Muscle of back (tissue), 11 donors: Measurements from ENCODE around the gene TRPM3. TPM values are rescaled to one million over a fixed set of nuclear protein-coding genes. Genes with fewer than 3 reads are reported as not detected.

ENCODE experiments used
- DNase-seq, 3 donors: peaks; one replicate each; pipeline versions ENCODE4 v3.0.0 to v3.0.0-alpha.2; 2013
- polyA plus RNA-seq, 10 donors: library from polyadenylated mRNA; unstranded; fragments of 120-200 nt; gene quantifications; one replicate each; pipeline ENCODE4 v1.2.1, GENCODE V29; 2013; ENCODE audit not compliant: insufficient read length in 10 of 10

TRPM3 gene
- polyA plus RNA-seq, 10 donors: 0.13 to 0.67 (median 0.31) TPM

DNA sequence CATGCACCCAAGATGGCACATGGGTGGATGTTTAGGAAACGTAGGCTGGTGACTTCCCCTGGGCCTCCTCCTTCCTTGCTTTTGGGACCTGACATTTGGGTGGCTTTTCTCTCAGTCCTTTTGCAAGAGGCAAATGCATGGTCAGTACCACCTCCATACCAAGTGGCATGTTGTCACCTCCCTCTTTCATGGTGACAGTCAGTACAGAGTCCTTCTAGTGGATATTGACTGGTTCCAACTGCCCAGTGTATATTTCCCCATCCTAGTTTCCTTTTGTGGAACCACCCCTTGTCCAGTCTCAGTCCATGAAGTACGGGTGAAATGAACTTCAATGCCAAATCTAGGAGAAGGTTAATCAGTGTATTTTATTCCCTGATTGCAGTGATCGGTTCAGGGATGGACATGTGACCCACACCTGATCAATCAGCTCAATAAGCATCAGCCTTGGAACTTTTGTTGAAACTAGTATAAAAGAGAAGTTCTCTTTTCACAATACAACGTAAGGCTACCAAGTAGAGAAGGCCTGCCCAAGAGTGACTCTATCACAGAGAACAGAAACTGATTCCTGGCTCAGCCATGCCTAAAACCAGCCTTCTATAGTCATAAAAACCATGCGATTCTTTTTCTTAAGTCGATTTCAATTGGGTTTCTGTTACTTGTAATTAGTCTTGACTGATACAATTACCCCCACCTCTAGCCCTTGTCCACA is 563.6 kb downstream of the TRPM3 start:
- DNase-seq: no peak

DNA sequence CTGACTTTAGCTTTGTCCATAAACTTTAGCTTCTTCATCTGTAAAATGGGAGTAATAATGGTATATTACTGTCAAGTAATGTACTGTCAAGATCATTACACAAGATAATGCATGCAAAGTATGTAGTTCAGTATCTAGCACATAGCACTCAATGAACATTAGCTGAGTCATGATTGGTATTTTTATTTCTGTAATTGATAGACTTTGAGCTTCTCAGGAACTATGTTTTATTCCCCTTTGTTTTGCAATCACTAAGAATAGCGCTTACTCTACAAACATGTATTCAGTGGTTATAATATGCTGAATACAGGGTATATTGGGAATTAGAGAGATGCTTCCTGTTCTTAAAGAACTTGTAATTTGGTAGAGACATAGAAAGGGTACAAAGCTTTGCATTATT is 564.6 kb downstream of the TRPM3 start:
- DNase-seq: no peak

DNA sequence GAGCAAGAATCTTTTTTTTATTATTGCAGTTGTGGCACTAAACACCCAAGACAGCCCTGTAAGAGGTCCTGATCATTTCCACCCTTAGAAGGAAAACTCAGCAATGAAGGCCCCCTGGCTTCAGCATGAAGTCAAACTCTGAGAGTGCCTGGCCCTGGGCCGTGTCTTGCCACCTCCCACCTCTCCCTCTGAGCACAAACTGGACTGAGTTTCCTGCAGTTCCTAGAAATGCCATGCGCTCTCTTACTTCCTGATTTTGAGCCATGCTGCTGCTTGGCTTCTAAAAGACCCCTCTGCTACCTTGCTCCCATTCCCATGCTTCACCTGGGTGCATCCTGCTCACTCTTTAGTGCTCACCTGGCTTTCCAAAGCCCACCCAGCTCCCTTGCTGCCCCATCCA is 566.5 kb downstream of the TRPM3 start:
- no peak for DNase-seq

DNA sequence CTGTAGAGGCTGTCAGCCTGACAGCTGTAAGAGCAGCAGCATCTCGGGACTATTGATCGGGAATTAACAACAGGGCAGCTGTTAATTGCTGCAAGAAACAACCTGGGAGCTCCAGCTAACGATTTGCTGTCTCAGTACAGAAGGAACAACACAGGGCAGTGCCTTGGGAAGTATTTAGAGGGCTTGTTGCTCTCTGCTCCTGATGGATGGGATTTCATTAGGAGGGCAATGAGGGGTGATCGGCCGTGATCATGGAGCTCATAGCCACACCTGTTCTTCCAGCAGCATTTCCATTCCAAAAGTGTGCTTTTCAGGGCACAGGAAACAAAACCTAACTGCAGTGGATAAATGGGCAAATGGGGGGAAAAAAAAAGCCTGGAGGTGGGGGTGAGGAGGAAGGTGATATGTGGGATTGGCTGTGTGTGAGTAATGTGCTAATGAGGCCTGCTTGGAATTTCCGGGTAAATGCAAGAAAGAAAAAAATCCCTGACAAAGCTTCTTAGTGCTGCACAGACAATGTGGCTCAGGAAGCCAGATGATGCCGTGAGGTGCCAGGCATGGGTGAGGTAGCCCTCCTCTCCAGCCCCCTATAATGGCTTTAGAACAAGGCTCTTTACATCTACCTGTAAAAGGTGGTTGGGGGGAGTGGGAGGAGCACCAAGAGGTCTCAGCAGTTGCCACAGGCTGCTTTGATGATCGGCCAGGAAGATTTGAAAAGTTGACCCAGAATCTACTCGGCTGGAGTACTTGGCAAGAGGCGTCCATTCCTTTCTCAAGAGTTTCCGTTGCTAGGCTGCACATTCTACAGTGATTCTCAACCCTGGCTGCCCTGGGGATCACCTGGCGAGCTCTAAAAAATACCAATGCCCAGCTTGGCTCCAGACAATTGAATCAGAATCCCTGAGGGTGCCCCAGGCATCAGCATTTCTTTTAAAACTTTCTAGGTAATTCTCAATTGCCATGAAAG is 567.4 kb downstream of the TRPM3 start:
- DNase-seq: peak in 1 of 3 donors; percentile 53

DNA sequence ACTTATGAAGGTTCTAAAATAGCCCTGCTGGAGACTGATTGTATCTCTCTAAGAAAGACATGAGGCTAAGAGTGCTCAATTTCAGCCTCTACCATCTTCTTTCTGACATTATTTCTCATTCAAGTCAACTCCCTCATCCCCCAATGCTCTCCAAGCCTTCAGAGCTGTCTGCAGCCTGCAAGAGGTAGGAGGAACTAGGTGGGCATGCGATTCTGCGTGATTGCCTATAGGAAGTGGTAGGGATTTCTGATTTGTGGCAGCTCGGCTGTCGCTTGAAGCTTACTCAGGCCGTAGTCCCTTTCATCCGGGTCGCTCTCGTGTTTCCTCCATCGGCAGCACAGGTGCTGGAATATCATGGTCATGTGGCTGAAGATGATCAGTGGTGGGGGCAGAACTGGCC is 568.9 kb downstream of the TRPM3 start:
- DNase-seq: no peak

DNA sequence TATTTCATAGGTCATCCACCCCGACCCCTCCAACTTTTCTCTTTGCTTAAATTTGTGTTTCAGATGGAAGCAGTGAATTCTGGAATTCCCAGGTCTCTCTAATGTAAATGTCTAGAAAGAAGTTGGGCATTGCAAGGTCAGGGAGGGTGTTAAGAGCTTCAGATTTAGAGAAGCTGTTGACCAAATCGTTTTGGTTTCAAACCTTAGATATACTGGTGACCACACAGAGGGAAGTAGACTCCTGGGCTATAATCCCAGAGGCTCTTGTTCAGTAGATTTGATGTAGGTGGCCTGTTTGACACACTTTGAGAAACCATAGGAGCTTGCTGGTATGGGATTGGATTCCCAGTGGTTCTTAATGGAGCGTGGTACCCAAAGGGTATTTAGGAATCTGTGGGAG is 569.6 kb downstream of the TRPM3 start:
- DNase-seq: no peak

DNA sequence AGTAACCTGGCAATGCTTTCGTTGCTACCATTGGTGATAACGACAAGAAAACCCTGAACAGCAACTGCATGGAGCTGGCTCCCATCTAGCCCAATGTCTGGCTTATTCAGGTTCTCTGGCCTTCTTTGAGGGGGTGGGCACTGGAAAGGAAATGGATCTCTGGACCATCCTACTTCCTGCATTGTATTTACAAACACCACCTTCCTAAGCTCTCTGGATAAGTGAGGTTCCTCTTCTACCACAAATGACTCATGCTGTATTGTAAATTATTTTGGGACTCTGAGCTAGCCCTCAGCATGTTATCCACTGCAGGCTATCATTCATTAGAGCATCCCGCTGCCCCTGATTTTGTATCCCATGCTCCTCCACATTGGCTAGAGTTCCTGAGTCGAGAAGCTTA is 570.0 kb downstream of the TRPM3 start:
- DNase-seq: no peak

DNA sequence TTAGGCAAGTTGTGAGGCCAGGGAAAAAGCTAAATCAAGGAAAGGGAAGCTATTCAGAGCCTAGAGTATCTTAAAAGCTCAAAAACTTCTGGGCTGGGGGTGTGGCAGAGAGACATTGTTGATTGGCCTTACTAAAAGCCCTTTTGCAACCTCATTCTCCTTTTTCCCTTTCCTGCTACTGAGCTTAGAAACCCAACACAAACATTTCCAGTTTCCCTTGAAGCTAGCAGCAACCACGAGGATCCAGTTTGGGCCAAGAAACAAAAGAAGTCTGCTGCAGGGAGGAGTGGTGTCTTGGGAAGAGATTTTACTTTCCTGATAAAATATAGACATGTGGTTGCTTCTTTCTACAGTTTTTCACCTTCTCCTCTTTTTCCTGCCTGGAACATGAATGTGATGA is 571.5 kb downstream of the TRPM3 start:
- DNase-seq: no peak

DNA sequence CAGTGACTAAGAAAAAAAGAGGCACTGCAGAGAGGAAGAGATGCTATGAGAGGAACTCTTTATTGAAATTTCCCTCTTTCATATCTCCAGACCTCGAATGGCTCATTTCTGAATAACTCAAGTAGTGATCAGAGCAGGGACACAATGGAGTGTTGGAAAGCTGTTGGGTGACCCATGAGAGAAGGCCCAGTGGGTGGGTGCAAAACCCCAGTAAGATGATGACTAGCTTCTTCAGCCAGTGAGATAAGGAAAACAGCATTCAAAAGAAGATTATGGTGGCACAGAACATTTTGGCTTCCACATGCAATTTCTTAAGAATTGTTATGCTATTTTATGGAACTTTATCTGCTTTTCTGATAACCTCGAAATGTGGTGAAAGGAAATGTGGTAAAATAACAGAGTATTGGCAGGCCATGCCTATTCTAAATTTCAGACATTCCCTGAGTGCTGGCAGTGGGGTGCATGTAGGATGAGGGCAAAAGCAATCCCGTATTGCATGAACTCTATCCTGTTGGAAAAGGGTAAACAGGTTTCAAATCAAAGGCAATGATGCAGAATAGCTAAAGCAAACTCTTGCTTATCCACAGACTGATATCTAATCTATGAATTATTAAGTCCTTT is 579.0 kb downstream of the TRPM3 start:
- DNase-seq: no peak

DNA sequence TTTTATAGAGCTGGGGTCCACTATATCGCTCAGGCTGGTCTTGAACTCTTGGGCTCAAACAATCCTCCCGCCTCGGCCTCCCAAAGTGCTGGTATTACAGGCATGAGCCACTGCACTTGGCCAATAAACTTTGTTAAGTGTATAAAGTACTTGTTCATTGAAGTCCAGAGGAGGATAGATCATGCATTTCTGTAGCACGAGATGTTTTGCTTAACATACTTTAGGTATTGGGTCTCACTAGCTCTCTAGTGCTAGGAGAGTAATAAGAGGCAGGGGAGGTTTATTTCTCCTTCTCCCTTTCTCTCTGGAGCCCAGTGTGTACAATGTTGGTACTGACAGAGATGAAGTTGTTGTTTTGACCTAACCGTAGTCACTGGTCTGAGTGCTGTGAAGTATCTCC is 581.4 kb downstream of the TRPM3 start:
- DNase-seq: no peak

DNA sequence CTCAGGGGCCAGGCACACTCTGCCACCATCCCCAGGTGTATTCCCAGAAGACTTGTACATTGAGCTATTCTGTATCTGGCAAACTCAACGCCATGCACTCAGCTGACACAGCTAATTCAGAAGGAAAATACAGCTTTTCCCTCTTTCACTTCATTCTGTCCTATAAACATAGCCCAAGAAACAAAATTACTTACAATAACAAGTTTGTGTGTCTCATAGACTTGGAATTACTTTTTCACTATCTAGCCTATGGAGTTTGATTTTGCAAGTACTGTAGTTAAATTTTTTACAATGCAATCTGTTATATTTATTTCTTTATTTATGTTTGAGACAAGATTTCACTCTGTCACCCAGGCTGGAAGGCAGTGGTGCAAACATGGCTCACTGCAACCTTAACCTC is 581.9 kb downstream of the TRPM3 start:
- DNase-seq: no peak

DNA sequence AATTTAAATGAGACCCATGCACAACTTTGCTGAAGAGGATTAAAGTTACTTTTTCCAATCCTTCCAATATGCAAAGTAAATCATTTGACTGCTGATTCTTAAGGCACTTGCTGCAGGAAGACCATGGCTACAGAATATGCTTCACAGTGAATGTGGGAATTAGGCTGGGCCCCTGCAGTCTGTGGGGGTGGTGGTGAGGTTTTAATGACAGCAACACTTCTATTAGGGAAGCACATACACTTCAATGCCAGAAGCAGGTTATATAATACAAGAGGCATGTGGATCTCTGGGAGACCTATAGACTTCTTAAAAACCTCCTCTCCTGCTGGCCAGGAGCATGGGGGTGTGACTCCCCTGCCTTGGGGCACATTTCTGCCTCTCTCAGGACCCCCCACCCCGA is 582.4 kb downstream of the TRPM3 start:
- no peak for DNase-seq

DNA sequence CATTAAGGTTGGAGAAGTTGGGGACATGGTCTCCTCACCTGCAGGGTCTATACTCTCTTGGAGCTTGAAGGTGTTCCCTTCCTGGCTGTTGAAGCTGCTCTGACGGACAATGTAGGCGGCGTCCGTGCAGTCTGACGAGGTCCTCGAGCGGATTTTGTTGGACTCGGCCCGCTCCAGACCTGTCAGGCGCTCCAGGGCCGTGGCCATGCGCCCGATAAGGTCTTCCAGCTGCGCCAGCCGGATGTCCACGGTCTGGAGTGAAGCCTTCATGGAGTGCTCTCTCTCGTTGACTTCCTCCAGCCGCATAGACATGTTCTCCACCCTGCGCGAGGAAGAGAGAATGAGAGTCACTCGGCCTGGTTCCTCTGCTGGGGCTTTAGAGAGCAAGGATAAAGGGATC is 584.3 kb downstream of the TRPM3 start:
- DNase-seq: no peak

DNA sequence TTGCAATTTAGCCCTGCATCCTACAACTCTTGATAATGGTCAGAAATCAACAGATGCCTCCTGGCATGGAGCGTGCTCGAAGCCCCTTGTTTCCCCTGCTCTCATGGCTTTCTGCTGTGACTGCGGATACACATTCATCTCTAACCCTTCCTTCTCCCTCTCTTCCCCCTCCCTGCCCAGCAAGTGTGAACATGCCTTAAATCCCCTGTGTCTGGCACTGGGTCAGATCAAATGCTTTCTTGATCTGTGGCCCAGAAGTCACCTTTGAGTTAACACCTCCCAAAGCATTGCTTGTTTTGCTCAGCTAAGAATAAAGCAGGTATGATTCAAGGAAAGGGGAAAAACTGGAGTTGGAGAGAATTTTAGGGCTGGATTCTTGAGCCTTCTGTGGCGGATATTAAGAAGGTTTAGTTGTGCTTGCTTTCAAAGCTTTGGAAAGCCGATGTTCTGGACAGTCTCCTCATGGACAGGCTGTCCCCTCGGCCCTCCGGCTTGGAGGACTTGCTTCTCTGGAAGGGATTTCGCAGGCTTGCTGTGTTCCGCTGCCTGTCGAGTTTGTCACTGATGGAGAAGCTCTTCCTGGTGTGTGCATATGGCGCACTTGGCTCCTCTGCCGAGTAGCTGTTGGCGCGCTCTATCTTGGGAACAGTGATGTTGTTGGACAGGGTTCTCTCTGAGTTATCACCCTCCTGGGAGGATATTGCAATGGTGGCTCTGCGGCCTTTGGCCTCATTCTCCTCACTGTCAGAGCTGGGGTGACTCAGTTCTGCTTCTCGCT is 585.7 kb downstream of the TRPM3 start:
- DNase-seq: no peak

DNA sequence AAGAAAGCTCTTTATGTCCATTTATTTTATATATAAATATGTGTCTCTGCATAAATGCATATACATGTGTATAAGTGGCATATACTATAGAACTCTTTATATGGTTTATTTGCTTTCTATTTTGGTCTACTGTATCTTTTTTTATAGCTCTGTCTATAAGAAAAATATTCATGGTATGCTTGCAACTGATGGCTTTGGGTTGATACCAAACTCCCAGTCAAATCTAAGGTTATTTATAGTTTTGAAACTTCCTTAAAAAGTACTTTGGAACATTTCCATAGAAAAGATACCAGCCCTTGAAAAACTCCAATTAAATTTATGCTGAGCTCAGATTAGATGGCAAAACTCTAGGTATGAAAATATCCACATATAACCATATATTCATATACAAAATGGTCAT is 587.0 kb downstream of the TRPM3 start:
- DNase-seq: peak in 1 of 3 donors; percentile 43

DNA sequence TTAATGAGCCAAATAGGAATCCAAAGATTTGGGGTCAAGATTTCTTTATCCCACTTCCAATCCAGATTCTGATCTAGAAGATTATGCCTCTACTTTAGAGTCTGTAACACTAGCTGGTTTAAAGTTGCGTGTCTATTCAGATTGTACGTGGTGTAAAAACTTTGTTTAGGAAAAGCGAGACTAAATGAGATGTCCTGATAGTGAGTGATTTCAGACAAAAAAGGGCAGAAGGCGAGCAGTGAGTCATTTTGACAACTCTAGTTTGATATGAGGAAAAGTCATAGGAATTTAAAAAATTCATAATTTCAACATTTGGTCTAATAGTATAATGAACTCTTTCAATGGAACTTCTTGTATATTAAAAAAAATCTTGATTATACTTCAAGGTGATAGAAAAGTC is 587.4 kb downstream of the TRPM3 start:
- DNase-seq: no peak

DNA sequence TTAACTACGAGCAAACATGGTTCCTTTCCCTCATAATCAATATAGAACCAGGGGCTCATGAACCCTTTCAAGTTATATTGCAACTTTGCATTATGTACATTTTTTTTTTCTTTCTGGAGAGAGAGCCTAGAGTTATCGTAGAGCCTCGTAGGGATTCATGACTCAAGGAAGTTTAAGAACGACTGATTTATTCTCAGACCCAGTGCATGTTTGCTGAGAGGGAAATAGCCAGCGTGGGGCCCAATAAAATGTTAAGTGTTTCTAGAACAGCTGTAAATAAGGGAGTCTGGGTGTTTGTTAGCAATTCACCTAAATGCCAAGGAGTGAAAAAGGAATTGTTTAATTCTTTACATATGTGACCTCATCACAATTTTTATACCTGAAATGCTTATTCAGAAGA is 587.9 kb downstream of the TRPM3 start:
- DNase-seq: no peak

DNA sequence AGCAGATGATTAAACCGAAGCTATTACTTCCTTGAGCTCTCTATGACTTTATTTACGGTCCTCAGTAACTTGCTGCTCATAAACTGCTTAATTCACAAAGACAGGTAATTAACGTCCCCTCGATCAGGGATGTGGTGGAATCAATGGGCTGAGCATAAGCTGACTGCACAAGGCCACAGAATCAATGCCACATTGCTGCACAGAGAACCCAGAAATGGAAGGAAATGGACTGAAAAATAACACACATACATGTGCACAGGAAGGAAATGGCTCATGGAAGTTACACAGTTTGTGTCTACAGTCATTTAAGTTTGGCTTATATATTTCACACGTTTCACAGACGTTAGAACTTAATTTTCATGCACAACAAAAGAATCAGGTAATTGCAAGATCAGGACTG is 588.7 kb downstream of the TRPM3 start:
- no peak for DNase-seq

DNA sequence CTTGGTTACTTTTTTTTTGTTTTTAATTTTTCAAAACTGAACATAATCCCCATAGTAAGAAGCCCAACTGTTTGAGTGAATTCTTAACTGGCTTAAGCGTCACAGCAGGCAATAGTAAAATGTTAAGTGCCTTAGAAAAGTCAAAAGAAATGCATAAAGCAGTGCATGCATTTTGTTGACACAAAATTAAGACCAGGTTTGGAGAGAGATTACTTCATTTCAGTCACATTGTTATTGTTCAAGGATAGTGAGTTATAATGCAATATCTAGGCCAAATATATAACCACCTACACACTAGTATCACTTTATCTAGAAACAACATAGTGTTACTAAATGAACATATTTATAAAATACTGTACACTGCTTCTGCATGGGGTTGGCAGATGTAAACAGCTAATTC is 590.1 kb downstream of the TRPM3 start:
- DNase-seq: no peak

DNA sequence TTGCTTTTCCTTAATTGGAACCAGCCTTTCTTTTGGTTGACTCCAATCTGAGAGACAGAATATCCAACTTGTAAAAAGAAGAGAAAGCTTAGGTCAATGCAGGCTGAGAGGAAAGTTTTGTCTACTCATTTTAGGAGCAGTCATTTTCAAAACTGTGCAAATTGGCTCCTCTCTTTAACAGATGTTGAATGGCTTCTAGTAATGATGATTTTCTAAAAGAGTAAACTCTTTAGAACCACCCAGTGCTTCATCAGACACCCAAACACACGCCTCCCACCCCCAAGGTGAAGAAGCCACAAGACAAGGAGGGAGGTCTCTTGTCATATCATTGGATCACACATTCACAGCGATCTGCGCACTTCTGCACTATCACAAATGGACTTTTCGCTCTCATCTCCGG is 590.7 kb downstream of the TRPM3 start:
- DNase-seq: no peak

DNA sequence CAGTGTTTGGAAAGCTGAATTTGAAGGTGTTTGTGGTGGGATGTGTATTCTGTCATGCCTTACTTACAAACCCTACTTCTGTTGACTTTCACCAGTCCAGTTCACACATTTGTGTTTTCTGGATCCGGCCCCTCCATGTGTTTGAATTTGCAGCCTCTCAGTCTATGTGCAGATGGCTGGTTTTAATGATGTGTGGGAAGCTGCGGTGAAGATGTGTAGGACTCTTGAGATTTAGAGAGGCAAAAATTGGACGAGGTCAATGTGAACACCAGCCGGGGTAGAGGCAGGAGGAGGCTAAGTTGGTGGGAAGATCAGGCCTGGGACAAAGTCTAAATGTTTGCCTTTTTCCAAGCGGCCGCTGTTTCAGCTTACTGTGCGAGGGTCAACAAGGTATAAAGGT is 591.6 kb downstream of the TRPM3 start:
- peak in 1 of 3 donors; percentile 11 for DNase-seq

DNA sequence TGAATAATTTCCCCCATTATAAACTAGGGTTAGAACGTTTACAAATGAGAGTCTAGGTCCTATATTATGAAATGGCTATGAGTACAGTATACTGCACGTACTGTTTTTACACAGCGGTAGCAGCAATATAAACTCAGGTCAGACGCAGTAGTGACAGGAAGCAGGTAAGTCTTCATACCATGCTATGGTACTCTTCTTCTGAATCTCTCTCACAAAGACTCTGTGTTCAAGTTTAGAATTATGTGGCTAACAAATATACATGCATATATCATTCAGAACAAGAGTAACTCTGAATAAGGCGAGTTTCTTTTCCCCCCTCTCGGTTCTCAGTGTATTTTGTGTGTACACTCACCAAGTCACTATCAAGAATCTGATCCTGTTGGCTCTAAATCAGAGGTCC is 592.0 kb downstream of the TRPM3 start:
- DNase-seq: no peak
